ENCODE results near the gene TCAF1.

GRCh38 chr7:143945423-143945822 lies 43.4 kb upstream of the TCAF1 start:
- TF ChIP-seq EZH2 (IDR thresholded peaks at IDR 0.05; ENCODE audit: borderline replicate concordance, insufficient read depth, low read depth, low read length, poor library complexity, severe bottlenecking) = no peak
- TF ChIP-seq, protein P1, sequence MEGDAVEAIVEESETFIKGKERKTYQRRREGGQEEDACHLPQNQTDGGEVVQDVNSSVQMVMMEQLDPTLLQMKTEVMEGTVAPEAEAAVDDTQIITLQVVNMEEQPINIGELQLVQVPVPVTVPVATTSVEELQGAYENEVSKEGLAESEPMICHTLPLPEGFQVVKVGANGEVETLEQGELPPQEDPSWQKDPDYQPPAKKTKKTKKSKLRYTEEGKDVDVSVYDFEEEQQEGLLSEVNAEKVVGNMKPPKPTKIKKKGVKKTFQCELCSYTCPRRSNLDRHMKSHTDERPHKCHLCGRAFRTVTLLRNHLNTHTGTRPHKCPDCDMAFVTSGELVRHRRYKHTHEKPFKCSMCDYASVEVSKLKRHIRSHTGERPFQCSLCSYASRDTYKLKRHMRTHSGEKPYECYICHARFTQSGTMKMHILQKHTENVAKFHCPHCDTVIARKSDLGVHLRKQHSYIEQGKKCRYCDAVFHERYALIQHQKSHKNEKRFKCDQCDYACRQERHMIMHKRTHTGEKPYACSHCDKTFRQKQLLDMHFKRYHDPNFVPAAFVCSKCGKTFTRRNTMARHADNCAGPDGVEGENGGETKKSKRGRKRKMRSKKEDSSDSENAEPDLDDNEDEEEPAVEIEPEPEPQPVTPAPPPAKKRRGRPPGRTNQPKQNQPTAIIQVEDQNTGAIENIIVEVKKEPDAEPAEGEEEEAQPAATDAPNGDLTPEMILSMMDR (IDR thresholded peaks at IDR 0.05) = no peak
